ENCODE measurements around the gene FNDC3B.

The FNDC3B gene

DNA sequence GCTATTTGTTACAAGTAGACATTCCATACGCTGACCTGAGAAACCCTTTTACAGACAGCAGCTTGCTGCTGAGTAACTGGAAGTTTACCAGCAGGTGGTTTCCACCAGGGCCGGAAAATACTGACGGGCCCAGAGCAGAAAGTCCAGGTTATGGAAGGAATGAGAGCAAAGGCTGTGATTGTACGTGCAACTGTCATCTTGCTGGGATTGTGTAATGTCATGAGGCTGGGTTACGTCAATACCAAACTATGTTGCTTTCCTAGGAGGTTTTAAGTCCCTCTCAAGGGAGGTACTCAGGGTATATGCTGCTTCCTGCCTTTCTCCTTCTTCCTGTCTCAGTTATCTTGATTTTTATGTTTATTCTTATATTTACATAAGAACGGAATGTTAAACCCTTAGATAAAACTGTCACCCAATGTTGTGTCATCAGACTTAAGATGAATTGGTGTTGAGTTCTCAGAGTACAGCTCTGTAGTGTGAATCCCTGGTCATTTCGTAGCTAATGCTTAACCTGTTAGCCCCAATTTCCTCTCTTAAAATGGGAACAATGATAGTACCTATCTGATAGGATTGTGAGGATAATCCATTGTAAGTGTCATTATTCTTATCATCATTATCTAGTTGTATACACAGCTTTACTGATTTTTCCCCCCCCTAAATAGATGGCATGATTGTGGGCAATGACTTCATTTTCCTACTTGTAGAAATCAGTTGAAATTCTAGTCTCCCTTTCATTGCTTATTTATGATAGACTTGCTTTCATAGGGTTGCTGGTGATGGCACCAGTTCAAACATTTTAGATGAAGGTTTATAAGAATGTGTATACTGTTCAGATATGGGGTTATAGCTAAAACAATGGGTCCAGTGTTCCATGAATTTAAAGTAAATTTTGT, 101.4 kb downstream of the FNDC3B start:
- Histone ChIP-seq H3K4me1 (ENCODE audit: control insufficient read depth in 1 of 2, insufficient read depth in 1 of 2, low read depth in 1 of 2, low read length in 1 of 2) (peaks cover 93 to 96% of the 10 kb centered on the region in 2 experiments), H3K27ac (peak overlapping the region; percentile 95), H3K27me3 (no peaks in the 10 kb centered on the region), H3K9me3 (no peaks in the 10 kb centered on the region), H3K4me3 (ENCODE audit: low read depth in 1 of 2, low read length in 1 of 2) (peak overlapping the region in 1 of 2 experiments; percentile 20), H3K36me3 (no peaks in the 10 kb centered on the region)
- TF ChIP-seq, protein P1, sequence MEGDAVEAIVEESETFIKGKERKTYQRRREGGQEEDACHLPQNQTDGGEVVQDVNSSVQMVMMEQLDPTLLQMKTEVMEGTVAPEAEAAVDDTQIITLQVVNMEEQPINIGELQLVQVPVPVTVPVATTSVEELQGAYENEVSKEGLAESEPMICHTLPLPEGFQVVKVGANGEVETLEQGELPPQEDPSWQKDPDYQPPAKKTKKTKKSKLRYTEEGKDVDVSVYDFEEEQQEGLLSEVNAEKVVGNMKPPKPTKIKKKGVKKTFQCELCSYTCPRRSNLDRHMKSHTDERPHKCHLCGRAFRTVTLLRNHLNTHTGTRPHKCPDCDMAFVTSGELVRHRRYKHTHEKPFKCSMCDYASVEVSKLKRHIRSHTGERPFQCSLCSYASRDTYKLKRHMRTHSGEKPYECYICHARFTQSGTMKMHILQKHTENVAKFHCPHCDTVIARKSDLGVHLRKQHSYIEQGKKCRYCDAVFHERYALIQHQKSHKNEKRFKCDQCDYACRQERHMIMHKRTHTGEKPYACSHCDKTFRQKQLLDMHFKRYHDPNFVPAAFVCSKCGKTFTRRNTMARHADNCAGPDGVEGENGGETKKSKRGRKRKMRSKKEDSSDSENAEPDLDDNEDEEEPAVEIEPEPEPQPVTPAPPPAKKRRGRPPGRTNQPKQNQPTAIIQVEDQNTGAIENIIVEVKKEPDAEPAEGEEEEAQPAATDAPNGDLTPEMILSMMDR (IDR thresholded peaks at IDR 0.05), result peak; percentile 37

DNA sequence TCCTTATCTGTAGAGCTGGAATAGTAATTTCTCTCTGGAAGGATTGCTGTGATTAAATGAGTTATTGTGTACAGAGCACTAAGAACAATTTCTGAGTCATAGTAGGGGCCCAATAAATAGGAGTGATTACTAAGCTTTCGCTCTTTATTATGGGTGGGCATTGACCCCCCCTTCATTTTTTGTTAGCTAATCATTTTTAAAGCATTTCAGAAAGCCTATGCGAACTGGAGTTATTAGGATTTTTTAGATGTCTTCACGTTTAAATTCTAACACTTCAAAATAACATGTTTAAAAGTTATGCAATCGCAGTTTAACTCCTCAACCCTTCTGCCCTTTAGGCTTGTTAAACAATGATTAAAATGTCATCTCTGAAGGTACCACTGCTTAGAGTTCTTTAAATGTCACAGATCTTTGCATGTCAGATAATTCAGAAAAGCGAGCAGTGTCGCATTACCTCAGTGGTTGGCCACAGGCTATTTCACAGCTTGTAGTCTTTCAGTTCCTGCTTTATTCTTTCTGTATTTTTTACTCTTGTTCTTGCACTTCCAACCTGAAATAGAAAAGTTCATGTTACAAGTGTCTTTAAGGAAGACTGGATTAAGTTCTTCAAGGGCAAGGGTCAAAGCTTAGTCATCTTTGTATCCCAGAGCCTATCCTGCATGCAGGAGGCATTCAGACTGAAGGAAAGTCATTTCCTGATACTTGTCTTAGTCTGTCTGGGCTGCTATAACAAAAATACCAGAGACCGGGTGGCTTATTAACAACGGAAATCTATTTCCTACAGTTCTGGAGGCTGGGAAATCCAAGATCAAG, 102.9 kb downstream of the FNDC3B start:
- peak overlapping the region; percentile 95 for H3K27ac ChIP-seq

DNA sequence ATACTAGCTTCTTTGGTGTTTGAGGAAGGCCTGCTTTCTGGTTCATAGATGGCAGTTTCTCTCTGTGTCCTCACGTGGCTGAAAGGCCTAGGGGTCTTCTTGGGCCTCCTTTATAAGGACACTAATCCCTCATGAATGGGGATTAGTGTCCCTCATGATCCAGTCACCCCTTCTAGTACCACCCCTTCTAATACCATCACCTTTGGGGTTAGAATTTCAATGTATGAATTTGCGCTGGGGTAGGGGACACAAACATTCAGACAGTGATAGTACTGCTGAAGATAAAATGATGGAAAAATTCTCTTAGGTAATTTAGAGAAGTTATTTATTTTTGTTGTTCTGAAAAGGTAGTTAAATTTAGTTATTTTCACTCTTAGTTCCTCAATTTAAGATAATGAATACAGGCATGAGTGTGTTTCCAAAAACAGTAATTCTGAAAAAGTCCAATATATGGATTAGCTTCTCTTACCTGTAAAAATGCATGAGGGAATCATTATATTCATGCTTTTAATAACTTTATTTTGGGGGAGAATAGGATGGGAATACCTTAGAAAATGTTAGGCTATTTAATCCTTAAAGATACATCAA, 103.6 kb downstream of the FNDC3B start:
- Histone ChIP-seq H3K27me3 (no peaks in the 10 kb centered on the region), H3K9me3 (no peaks in the 10 kb centered on the region), H3K27ac (peak overlapping the region; percentile 95), H3K4me1 (ENCODE audit: control insufficient read depth in 1 of 2, insufficient read depth in 1 of 2, low read depth in 1 of 2, low read length in 1 of 2) (peaks cover 73 to 77% of the 10 kb centered on the region in 2 experiments), H3K4me3 (ENCODE audit: low read depth in 1 of 2, low read length in 1 of 2) (no peak overlapping the region), H3K36me3 (no peaks in the 10 kb centered on the region)
- TF ChIP-seq, protein P1 (IDR thresholded peaks at IDR 0.05), result no peak

More for the DNA sequence above, 102.9 kb downstream of the FNDC3B start:
- no peaks in the 10 kb centered on the region for H3K9me3 ChIP-seq
- no peaks in the 10 kb centered on the region for H3K27me3 ChIP-seq
- TF ChIP-seq, protein P1 (IDR thresholded peaks at IDR 0.05), result no peak
- no peak overlapping the region for H3K4me3 ChIP-seq (ENCODE audit: low read depth in 1 of 2, low read length in 1 of 2)
- H3K4me1 ChIP-seq (ENCODE audit: control insufficient read depth in 1 of 2, insufficient read depth in 1 of 2, low read depth in 1 of 2, low read length in 1 of 2), result peaks cover 79 to 80% of the 10 kb centered on the region in 2 experiments
- no peaks in the 10 kb centered on the region for H3K36me3 ChIP-seq

DNA sequence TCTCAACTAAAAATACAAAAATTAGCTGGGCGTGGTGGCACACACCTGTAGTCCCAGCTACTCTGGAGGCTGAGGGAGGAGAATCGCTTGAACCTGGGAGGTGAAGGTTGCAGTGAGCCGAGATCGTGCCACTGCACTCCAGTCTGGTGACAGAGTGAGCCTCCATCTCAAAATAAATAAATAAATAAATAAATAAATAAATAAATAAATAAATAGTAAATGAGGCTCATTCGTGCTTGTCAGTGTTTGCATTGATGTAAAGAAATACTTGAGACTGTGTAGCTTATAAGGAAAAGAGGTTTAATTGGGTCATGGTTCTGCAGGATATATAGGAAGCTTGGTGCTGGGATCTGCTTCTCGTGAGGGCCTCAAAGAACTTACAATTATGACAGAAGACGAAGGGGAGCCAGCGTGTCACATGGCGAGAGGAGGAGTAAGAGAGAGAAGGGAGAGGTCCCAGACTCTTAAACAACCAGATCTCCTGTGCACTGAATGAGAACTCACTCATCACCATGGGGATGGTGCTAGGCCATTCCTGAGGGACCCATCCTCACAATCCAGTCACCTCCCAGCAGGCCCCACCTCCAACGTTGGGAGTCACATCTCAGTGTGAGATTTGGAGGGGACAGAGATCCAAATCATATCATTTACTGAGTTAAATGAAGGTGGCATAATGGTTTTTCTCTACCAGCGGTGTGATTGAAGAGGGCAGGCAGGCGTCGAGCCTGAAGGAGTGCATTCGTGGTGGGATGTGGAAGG, 104.5 kb downstream of the FNDC3B start:
- Histone ChIP-seq H3K36me3 (no peaks in the 10 kb centered on the region), H3K27me3 (no peaks in the 10 kb centered on the region), H3K4me1 (ENCODE audit: control insufficient read depth in 1 of 2, insufficient read depth in 1 of 2, low read depth in 1 of 2, low read length in 1 of 2) (peaks cover 73 to 77% of the 10 kb centered on the region in 2 experiments), H3K9me3 (no peaks in the 10 kb centered on the region), H3K27ac (peak overlapping the region; percentile 95), H3K4me3 (ENCODE audit: low read depth in 1 of 2, low read length in 1 of 2) (no peak overlapping the region)
- TF ChIP-seq, protein P1 (IDR thresholded peaks at IDR 0.05), result no peak

DNA sequence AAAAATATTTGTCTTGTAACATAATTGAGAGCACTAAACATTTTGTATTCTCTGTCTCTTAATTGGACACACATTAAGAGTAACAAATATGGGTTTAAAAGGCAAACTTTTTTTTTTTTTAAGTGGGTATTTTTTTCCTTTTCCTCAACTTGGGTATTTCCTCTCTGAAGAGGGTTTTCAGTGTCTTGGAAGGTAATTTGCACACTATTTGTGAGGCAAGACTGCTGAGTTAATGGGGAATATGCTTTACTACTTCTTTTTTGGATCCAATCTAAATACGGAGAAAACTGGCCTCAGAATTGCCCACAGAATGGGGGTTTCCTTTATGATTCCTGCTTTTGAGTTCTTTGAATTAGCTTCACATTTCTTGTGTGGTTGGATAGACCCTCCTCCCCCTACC, 105.2 kb downstream of the FNDC3B start:
- H3K36me3 ChIP-seq, result no peaks in the 10 kb centered on the region
- H3K4me1 ChIP-seq (ENCODE audit: control insufficient read depth in 1 of 2, insufficient read depth in 1 of 2, low read depth in 1 of 2, low read length in 1 of 2), result peaks cover 72 to 77% of the 10 kb centered on the region in 2 experiments
- no peak overlapping the region for H3K4me3 ChIP-seq (ENCODE audit: low read depth in 1 of 2, low read length in 1 of 2)
- H3K27me3 ChIP-seq, result no peaks in the 10 kb centered on the region
- TF ChIP-seq, protein P1 (IDR thresholded peaks at IDR 0.05), result no peak
- peak overlapping the region; percentile 65 for H3K27ac ChIP-seq
- no peaks in the 10 kb centered on the region for H3K9me3 ChIP-seq
